GM12891 (cell line): ENCODE measurements around the gene SPAG17.

Experiments
- POLR2A ChIP-seq: IDR thresholded peaks from 2 replicates; pipeline ENCODE4 v1.6.1; 2011; ENCODE audit warnings: low read depth, low read length, control low read depth
- POLR2AphosphoS5 ChIP-seq: IDR thresholded peaks from 2 replicates; pipeline ENCODE4 v1.6.1; 2011; ENCODE audit warnings: low read depth, low read length, control low read depth
- POU2F2 ChIP-seq: IDR thresholded peaks from 2 replicates; pipeline ENCODE4 v1.6.1; 2011; ENCODE audit warnings: low read depth, mild to moderate bottlenecking, control low read depth, low read length, moderate library complexity
- SPI1 ChIP-seq: IDR thresholded peaks from 2 replicates; pipeline ENCODE4 v1.6.1; 2011; ENCODE audit warnings: low read depth, low read length, control low read depth

DNA sequence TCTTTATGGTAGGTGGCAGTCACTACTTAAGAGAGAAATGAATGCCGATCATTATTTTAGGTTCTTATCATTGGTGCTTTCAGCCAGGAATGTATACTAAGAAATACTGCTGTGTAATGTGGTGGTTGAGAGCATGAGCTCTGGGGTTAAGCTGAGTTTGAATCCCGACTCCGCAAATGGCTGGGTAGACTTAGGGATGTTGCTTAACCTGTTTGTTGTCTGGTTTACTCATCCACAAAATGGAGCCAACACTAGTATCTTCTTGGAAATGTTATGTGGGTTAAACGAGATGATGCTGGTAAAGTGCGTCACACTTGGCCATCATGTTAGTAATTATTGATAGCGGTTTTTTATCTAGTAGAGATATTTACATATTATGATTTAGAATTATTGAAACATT, 171.7 kb downstream of the SPAG17 start:
- no peak for TF ChIP-seq POLR2AphosphoS5
- TF ChIP-seq POU2F2, result no peak
- TF ChIP-seq SPI1, result no peak
- TF ChIP-seq POLR2A, result no peak
